NB4 (cell line): ENCODE measurements around the gene RAD51B.

Experiments
- CTCF ChIP-seq: IDR thresholded peaks from one replicate; pipeline ENCODE4 v1.5.1; 2012; ENCODE audit warnings: low read depth, low read length
- MYC ChIP-seq: IDR thresholded peaks from 2 replicates; pipeline ENCODE4 v1.6.1; 2011; ENCODE audit warnings: low read depth, low read length
- POLR2A ChIP-seq: IDR thresholded peaks from 2 replicates; pipeline ENCODE4 v1.6.1; 2011; ENCODE audit warnings: mild to moderate bottlenecking; ENCODE audit not compliant: insufficient read length; ENCODE audit errors: extremely low read depth

- TF ChIP-seq POLR2A = no peak
- no peak for TF ChIP-seq MYC
- TF ChIP-seq CTCF = no peak
These were observed 481.6 kb downstream of the RAD51B start for GRCh38 chr14:68301219-68301618.
